Fibroblast of skin of right biceps (primary cell): ENCODE data around the gene CTDSP2.
"Not testable (repeated sequence)": the region's sequence is repeated elsewhere in the genome, so short reads cannot be mapped to it uniquely, and the experiment has no call there.

ENCODE experiments used
- DNase-seq: peaks from one replicate; pipeline ENCODE4 v3.0.0-alpha.2; 2013

Gene CTDSP2

DNA sequence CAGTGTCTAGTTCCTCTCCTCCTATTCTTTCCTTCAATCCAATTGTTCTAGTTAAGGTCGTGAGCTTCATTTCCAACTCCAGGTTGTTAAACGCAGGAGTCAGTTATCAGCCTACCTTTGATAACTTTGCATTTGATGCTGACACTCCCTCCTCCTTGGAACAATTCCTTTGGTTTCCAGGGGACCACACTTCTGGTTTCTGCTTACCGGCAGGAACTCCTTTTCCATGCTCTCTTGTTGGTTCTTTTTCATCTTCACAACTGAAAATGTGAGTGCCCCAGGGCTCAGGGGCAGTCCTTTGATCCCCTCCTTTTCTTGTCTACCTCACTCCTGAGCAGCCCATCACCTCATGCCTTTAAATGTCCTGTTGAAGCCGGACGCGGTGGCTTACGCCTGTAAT is 69.2 kb downstream of the CTDSP2 start:
- no peak for DNase-seq

DNA sequence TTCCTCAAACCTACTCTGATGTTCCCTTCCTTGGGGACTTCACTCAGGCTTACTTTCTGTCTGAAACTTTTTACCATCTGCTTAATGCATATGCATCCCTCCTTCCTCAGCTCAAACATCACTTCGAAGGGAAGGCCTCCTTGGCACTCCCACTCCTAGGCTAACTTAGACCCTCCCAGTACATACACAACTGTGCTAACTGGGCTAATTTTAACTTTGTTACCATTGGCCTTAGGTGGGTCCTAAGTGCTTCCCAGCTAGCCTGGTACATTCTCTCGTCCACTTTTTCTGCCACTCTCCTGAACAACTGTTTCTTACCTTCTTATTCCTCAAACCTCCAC is 70.3 kb downstream of the CTDSP2 start:
- no peak for DNase-seq

DNA sequence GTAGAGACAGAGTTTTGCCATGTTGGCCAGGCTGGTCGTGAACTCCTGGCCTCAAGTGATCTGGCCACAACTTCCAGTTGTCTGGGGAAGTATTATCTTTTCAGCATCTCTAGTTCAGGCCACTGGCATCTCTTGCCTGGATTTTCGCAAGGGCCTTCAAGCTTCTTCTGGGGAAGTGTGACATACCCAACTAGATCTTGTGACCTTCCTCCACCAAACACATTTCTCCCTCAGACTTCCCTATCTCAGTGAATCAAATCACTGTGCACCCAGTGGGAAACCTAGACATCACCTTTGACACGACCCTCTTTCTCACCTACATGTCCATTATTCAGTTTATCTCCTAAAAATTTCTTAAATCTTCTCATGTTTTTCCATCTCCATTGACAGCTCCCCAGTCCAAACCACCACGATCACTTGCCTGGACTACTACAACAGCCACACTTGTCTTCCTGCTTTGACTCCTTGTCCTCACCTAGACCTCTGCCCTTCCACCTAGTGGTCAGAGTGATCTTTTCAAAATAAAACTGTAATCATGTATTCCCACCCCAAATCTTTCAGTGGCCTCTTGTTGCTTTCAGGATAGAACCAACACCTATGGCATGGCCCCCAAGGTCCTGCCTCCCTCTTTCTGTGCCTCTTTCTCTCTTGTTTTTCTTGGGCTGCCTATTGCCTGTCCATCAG is 70.8 kb downstream of the CTDSP2 start:
- no peak for DNase-seq

DNA sequence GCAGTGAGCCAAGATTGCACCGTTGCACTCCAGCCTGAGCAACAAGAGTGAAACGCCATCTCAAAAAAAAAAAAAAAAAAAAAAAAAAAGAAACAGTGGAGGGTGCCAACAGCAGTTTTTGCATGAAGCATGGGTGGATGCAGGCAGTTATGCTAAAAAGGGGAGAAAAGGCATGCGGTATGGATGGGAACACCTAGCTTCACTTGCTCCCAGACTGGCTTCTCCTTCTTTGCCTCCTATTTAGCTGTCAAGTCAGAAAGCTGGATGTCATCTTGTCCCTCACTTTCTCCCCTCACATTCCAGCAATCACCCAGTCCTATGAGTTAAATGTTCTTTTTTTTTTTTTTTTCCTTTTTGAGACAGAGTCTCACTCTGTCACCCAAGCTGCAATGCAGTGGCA is 71.5 kb downstream of the CTDSP2 start:
- DNase-seq: no peak

GRCh38 chr12:57774634-57775033 is 71.9 kb downstream of the CTDSP2 start:
- DNase-seq: not testable (repeated sequence)

- DNase-seq: peak; percentile 55
Measured at GRCh38 chr12:57772429-57773322, 73.9 kb downstream of the CTDSP2 start, which contains the start of gene EEF1AKMT3. TSS of gene EEF1AKMT3 (plus strand) at chr12:57772614. CDS start at chr12:57772725, 111 bp downstream.

DNA sequence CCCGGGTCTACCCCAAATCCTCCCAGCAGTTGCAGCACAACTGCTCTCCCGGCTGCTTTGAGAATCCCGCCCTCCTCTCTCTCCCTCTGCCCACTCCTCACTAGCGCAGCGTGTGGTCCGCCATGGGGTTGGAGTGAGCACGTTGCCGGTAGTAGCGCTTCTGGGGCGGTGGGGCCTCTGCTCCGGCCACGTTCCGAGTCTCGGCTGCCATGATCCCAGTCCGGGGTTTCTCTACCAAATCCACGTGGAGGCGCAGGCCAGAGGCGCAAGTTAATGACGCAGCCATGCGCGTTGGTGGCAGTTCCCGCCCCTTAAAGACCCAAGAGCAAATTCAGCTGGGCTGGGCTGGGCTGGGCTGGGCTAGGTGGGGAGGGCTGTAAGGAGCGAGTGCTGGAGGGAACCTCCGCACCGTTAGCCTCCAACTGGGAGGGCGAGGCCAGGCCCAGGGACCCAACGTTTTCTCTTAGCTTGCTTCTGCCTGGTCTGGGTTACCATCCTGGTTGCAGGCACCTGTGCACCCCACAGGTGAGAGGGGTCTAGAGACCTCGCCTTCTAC is 74.6 kb downstream of the CTDSP2 start, which contains the start of gene METTL1:
METTL1 (minus strand) TSS at position 233 of the 556 bp plus-strand sequence; CDS start at position 211, 22 bp downstream.
- peak; percentile 98 for DNase-seq

DNA sequence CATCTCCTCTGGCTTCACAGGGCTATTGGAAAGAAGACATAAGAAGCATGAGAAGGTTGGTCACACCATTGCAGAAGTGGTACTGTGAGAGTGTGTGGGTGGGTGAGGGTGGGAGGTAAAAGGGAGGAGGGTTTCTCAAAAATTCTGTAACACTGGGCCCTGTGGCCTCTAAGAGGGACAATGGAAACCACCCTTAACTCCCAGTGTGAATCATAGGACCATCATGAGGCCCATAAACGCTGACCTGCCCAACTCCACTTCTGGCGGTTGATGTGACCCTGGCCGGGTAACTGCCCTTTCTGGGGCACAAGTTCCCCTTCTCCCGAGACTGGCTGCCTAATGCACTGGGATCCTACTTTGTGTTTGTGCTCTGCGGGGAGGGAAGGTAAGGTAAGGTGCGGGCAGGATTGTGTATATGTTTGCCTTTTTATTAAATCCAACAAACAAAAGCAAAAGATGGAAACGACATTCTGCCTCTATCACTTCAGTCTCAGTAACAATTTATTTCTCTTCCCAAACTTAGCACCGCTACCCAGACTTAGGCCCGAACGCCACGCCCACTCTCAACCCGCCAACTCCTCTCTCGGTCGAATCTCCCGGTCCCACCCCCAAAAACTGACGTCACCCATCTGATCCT is 75.2 kb downstream of the CTDSP2 start:
- peak; percentile 94 for DNase-seq

- DNase-seq: no peak
Measured at GRCh38 chr12:57770734-57771133, 75.8 kb downstream of the CTDSP2 start.
